Heart right ventricle (tissue), 16 donors: ENCODE data around the gene TEC. TPM values are rescaled to one million over a fixed set of nuclear protein-coding genes. Genes with fewer than 3 reads are reported as not detected.
A peak's percentile ranks its signal among the peaks of the same experiment; 100 is the strongest.

Experiments used
- ATAC-seq, 8 donors: fragments of 200-7000 bp; cut with Tn5 transposase; one replicate each; pipeline ENCODE4 v1.9.1; 2020; ENCODE audit warnings: mild to moderate bottlenecking in 8 of 8, moderate library complexity in 8 of 8, moderate number of reproducible peaks in 1 of 8
- DNase-seq, 2 donors: peaks; one replicate each; pipeline ENCODE4 v3.0.0-alpha.2; 2020
- H3K27ac ChIP-seq, 10 donors: fragments of 200-600 bp; sonication (generic) in 2 of 10; one replicate each; pipeline versions ENCODE4 v1.5.0 to v1.8.0; 2020 to 2022; ENCODE audit warnings: mild to moderate bottlenecking in 3 of 10
- H3K27me3 ChIP-seq, 7 donors: fragments of 200-600 bp; one replicate each; pipeline ENCODE4 v1.8.0; 2021 to 2022; ENCODE audit warnings: mild to moderate bottlenecking in 2 of 7
- H3K36me3 ChIP-seq, 9 donors: fragments of 200-600 bp; sonication (generic) in 1 of 9; one replicate each; pipeline versions ENCODE4 v1.5.0 to v1.8.0; 2020 to 2022; ENCODE audit warnings: mild to moderate bottlenecking in 2 of 9
- H3K4me1 ChIP-seq, 9 donors: fragments of 200-600 bp; sonication (generic) in 1 of 9; one replicate each; pipeline versions ENCODE4 v1.5.0 to v1.8.0; 2020 to 2022; ENCODE audit warnings: mild to moderate bottlenecking in 4 of 9
- H3K4me3 ChIP-seq, 10 donors: fragments of 200-600 bp; sonication (generic) in 2 of 10; one replicate each; pipeline versions ENCODE4 v1.5.0 to v1.8.0; 2020 to 2022; ENCODE audit warnings: mild to moderate bottlenecking in 7 of 10, moderate library complexity in 2 of 10
- H3K9me3 ChIP-seq, 11 donors: fragments of 200-600 bp in 10 of 11; sonication (generic) in 2 of 11; one replicate each; pipeline versions ENCODE4 v1.5.0 to v1.8.0; 2013 to 2022; ENCODE audit warnings: mild to moderate bottlenecking in 2 of 11, control low read depth in 1 of 11, moderate library complexity in 1 of 11
- WGBS, 2 donors: extraction: QIAGEN DNeasy Blood & Tissue Kit; methylation state at CpG; one replicate each; pipeline ENCODE4 v1.1.7; 2013; ENCODE audit warnings: inconsistent platforms in 1 of 2; 5-methylcytosine and 5-hydroxymethylcytosine counted together
- intact Hi-C, 10 donors: fragments of 100-400 bp; cut with DNase I; formaldehyde crosslinking; loops; one replicate each; pipeline versions ENCODE4 v1.11.1 to v1.14.2; 2022
- polyA plus RNA-seq, 2 donors: library from polyadenylated mRNA; stranded (reverse); fragments of 200-250 nt; gene quantifications; one replicate each; pipeline ENCODE4 v1.2.3, GENCODE V29; 2013
- total RNA-seq, 10 donors: library from RNA; stranded (reverse); fragmentation: NEBNext Ultra II Directional in 3 of 10; extraction: Animal tissue kit (Norgen Biotek cat#: 25700) in 3 of 10; gene quantifications; one replicate each; pipeline versions ENCODE4 v1.2.1 to v1.2.4, GENCODE V29; 2021 to 2023
- TF ChIP-seq, protein P1 (sequence below), 9 donors: fragments of 200-600 bp; sonication (generic) in 2 of 9; IDR thresholded peaks; one replicate each; pipeline versions ENCODE4 v1.5.0 to v1.8.0; 2021 to 2022; ENCODE audit warnings: antibody characterized with exemption in 9 of 9, mild to moderate bottlenecking in 5 of 9, moderate library complexity in 1 of 9
- donor health status: Arrhythmogenic right ventricular cardiomyopathy.
- donor health status: ischemic (EF 13 %, LVEDD 7.1; RV severe dilation, severe dysfunction).
- donor health status: healthy with polysubstance abuse.
- donor health status: DM: no; HTN: yes; CAD: no.
- donor health status: DM: no; HTN: no; CAD: no.
- donor health status: ischemic (EF 25% LVEDD 6.9; RV normal size, moderate dysfunction).
- donor health status: ischemic (EF 25% LVEDD 5.7; RV mildly dilated, moderate dysfunction).
- donor health status: healthy.
- donor health status: DM: yes; HTN: yes; CAD: no.
- donor health status: Ischemic cardiomyopathy.
- donor health status: ischemic (EF 35%, LVEDD 5.7; RV mildly dilated, moderate dysfunction).
- donor health status: nonischemic (EF 11% LVEDD 7.7; RV severe dilation, severe dysfunction).
- donor health status: DM: yes; HTN: yes; CAD: no.
- donor health status: PGD.
- donor health status: ischemic (EF 29% LVEDD 5.4; RV normal size, mild dysfunction).
- donor health status: nonischemic (EF 23%, LVEDD 6.1; RV moderate dilation, normal function).

Gene TEC
- total and polyA plus RNA-seq, 12 donors: 1.0 to 3.6 (median 2.2) TPM

DNA sequence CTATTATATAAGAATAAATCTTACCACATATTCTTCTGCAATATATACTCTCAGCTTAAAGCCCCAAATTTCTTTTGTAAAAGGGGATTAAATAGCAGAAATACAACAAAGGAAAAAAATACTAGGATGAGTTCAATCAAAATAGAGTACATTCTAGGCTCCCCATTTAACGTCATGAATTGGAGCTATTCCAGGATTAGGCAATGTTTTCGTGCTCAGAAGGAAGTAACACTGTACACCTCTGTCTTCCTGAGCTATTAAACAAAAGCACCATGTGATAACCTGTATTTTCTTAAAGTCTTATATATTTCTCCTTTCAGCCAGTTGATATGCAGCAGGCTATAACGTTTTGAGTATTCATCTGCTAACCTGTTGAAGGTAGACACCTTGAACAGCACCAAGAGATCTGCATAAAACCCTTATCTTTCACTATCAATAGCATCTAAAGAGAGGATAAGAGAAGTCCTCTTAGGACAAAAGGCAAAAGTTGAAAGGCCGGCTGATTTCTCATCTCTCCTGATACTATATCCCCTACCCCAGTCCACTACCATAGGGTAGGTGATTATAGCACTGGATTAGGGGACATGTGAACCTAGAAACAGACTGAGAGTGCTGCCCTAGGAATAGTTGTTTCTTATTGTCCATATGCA lies 31.5 kb downstream of the TEC start:
- H3K36me3 ChIP-seq: no peaks in the 10 kb centered on the region
- no peak overlapping the region for H3K27ac ChIP-seq
- WGBS, 2 donors: 40 to 52% methylated on average over 4 of the region's 4 CpGs
- TF ChIP-seq, protein P1, sequence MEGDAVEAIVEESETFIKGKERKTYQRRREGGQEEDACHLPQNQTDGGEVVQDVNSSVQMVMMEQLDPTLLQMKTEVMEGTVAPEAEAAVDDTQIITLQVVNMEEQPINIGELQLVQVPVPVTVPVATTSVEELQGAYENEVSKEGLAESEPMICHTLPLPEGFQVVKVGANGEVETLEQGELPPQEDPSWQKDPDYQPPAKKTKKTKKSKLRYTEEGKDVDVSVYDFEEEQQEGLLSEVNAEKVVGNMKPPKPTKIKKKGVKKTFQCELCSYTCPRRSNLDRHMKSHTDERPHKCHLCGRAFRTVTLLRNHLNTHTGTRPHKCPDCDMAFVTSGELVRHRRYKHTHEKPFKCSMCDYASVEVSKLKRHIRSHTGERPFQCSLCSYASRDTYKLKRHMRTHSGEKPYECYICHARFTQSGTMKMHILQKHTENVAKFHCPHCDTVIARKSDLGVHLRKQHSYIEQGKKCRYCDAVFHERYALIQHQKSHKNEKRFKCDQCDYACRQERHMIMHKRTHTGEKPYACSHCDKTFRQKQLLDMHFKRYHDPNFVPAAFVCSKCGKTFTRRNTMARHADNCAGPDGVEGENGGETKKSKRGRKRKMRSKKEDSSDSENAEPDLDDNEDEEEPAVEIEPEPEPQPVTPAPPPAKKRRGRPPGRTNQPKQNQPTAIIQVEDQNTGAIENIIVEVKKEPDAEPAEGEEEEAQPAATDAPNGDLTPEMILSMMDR (IDR thresholded peaks at IDR 0.05): no peak
- H3K27me3 ChIP-seq: no peaks in the 10 kb centered on the region
- peaks cover 0 to 26% (median 8%) of the 10 kb centered on the region in 9 donors for H3K4me1 ChIP-seq
- no peak for DNase-seq
- no peak overlapping the region for H3K4me3 ChIP-seq
- peak in 4 of 8 donors; percentile 51 to 69 (median 59) for ATAC-seq
- intact Hi-C loops: no loop called here
- no peaks in the 10 kb centered on the region for H3K9me3 ChIP-seq

DNA sequence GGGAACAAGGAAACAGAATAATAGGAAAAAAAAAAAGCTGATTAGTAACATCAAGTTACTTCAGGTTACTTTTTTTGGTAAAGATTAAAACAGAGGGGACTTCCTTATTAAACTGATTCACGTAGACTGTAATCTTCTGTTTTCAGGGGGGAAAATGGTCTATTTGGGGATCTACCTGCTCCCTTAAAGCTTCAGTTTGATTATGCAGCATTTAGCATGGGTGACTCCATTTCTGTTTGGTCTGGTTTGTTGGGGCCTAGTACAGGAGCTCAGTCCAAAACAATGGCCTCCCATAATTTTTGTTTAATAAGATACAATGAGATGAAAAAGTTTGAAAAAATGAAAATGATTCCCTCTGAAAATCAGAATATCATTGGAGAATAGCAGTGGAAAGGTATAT lies 34.6 kb downstream of the TEC start:
- 90 to 93% methylated on average over 1 of the region's 1 CpG for WGBS, 2 donors

DNA sequence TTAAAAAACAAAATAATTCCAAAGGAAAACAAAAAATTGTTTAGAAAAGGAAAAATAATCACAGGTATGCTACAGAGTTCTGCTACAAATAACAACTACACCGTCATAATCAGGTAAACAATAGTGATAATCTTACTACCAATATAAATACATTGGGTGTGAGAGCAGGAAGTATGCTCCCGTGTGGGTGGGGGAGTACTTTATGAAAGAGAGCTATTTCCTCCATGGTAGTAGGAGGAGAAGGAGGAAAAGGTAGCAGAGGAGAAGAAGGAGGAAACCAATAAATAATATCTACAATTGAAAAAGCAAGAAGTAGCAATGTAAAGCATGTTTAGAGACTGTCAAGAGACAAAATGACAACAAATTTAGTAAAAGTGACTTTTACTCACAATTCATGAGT lies 35.1 kb downstream of the TEC start:
- no peaks in the 10 kb centered on the region for H3K36me3 ChIP-seq
- H3K4me1 ChIP-seq: peaks cover 0 to 26% (median 8%) of the 10 kb centered on the region in 9 donors
- 50 to 54% methylated on average over 2 of the region's 2 CpGs for WGBS, 2 donors
- no peak for ATAC-seq
- no peak overlapping the region for H3K4me3 ChIP-seq
- DNase-seq: no peak
- TF ChIP-seq, protein P1 (IDR thresholded peaks at IDR 0.05): no peak
- intact Hi-C loops: no loop called here
- no peaks in the 10 kb centered on the region for H3K9me3 ChIP-seq
- H3K27ac ChIP-seq: no peak overlapping the region
- H3K27me3 ChIP-seq: no peaks in the 10 kb centered on the region

More for the DNA sequence above, 34.6 kb downstream of the TEC start:
- Histone ChIP-seq H3K4me3 (no peak overlapping the region), H3K4me1 (peaks cover 0 to 26% (median 8%) of the 10 kb centered on the region in 9 donors), H3K9me3 (no peaks in the 10 kb centered on the region), H3K27ac (no peak overlapping the region), H3K36me3 (no peaks in the 10 kb centered on the region), H3K27me3 (no peaks in the 10 kb centered on the region)
- TF ChIP-seq, protein P1 (IDR thresholded peaks at IDR 0.05): no peak
- ATAC-seq (no peak), DNase-seq (no peak)
- intact Hi-C loops: no loop called here

DNA sequence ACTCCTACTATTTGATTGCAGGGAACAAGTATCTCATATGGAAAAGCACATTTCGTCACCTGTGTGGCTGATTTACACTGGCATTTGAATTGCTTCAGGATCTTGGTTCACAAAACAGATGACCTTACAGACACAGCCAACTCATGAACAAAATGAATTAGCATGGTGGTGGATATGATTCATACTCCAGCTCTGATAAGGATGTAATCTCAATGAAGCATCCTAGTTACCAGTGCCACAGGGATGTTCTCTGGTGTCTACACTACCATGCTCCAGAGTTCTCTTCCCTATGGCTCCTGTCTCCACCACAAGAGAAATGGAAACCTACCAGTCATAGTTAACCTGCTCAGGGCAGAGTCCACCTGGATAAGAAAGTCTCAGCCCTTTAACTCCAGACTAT lies 40.7 kb downstream of the TEC start:
- ATAC-seq (peak in 1 of 8 donors; percentile 34), DNase-seq (no peak)
- WGBS, 2 donors: 83% methylated on average over 1 of the region's 1 CpG
- H3K36me3 ChIP-seq: no peaks in the 10 kb centered on the region
- H3K9me3 ChIP-seq: no peaks in the 10 kb centered on the region
- no peak overlapping the region for H3K4me3 ChIP-seq
- H3K27ac ChIP-seq: no peak overlapping the region
- H3K27me3 ChIP-seq: no peaks in the 10 kb centered on the region
- H3K4me1 ChIP-seq: peaks cover 0 to 48% (median 0%) of the 10 kb centered on the region in 9 donors
- TF ChIP-seq, protein P1 (IDR thresholded peaks at IDR 0.05): no peak
- intact Hi-C loops: no loop called here
